ENCODE results near the gene MS4A2. TPM values are rescaled to one million over a fixed set of nuclear protein-coding genes. Genes with fewer than 3 reads are reported as not detected.
"Not testable (repeated sequence)": the region's sequence is repeated elsewhere in the genome, so short reads cannot be mapped to it uniquely, and the experiment has no call there.

Gene MS4A2
- total RNA-seq, 2 experiments from 2014 or later: not detected

DNA sequence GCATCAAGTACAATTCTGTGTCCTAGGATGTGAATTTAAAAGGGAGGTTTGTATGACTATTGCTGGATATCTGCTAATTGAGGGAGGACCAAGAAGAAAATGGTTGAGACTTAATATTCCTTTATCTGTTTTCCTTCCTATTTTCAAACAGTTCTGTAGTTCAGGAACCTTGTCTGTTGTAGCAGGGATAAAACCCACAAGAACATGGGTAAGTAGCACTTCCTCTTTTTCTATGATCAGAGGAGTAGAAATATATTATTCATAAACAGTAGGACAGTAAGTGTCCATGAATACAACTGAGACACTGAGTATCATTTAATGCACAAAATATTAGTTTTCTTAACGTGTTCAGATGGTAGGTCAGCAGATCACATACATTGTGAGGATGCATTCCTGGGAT lies 24.4 kb upstream of the MS4A2 start:
- ChIA-PET CTCF (ENCODE audit: unreplicated experiment) (no interaction called here), POLR2A (no interaction called here)
- intact Hi-C loops (cut with micrococcal nuclease; ENCODE audit: unreplicated experiment): no loop called here
- Histone ChIP-seq H3K9me3 (ENCODE audit: low read length) (no peaks in the 10 kb centered on the region), H3K36me3 (ENCODE audit: insufficient read depth, low read length) (no peaks in the 10 kb centered on the region), H3K27ac (ENCODE audit: low read depth, low read length, poor library complexity, severe bottlenecking) (no peak overlapping the region), H3K4me3 (ENCODE audit: low read depth, low read length, poor library complexity, severe bottlenecking) (no peak overlapping the region), H3K79me2 (ENCODE audit: insufficient read depth, low read depth, low read length) (no peaks in the 10 kb centered on the region), H3K4me1 (ENCODE audit: insufficient read depth, low read length, poor library complexity, severe bottlenecking) (no peaks in the 10 kb centered on the region), H3K9me2 (ENCODE audit: insufficient read depth, low read length) (no peaks in the 10 kb centered on the region), H4K20me1 (ENCODE audit: insufficient read depth, low read length) (no peaks in the 10 kb centered on the region), H3K4me2 (ENCODE audit: low read length) (no peak overlapping the region), H2AFZ (ENCODE audit: low read length) (no peak overlapping the region)
- DNase-seq (ENCODE audit: low spot score): peak; percentile 3
- TF ChIP-seq, protein P1, sequence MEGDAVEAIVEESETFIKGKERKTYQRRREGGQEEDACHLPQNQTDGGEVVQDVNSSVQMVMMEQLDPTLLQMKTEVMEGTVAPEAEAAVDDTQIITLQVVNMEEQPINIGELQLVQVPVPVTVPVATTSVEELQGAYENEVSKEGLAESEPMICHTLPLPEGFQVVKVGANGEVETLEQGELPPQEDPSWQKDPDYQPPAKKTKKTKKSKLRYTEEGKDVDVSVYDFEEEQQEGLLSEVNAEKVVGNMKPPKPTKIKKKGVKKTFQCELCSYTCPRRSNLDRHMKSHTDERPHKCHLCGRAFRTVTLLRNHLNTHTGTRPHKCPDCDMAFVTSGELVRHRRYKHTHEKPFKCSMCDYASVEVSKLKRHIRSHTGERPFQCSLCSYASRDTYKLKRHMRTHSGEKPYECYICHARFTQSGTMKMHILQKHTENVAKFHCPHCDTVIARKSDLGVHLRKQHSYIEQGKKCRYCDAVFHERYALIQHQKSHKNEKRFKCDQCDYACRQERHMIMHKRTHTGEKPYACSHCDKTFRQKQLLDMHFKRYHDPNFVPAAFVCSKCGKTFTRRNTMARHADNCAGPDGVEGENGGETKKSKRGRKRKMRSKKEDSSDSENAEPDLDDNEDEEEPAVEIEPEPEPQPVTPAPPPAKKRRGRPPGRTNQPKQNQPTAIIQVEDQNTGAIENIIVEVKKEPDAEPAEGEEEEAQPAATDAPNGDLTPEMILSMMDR (conservative IDR thresholded peaks at IDR 0.05; ENCODE audit: low read length): no peak
- no peak for TF ChIP-seq EZH2phosphoT487 (IDR thresholded peaks at IDR 0.05; ENCODE audit: borderline replicate concordance, low read depth, low read length)
- BruUV-seq (replicated peaks): no TSS peak

DNA sequence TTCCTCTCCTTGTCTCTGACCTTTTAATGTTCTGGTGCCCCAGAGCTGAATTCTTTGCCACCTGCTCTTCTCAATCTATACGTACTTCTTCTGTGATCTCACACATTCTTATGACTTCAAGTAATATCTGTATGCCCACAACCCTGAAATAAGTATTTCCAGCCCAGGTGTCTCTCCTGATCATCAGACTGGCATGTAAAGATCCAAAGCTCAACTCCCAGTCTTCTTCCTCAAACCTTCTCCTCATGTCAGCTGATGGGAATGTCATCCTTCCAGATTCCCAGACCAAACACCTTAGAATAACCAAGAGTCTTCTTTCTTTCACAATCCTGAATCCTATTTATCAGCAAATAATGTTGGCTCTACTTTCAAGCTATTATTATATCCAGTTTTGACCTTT lies 22.7 kb upstream of the MS4A2 start:
- ChIA-PET CTCF (ENCODE audit: unreplicated experiment) (no interaction called here), POLR2A (interaction anchor here (1.3 kb wide), 1 partner anchor 11 kb away, joined by 3 read pairs; no protein-coding TSS in a partner anchor)
- Histone ChIP-seq H3K79me2 (ENCODE audit: insufficient read depth, low read depth, low read length) (no peaks in the 10 kb centered on the region), H3K4me2 (ENCODE audit: low read length) (no peak overlapping the region), H3K4me3 (ENCODE audit: low read depth, low read length, poor library complexity, severe bottlenecking) (no peak overlapping the region), H3K4me1 (ENCODE audit: insufficient read depth, low read length, poor library complexity, severe bottlenecking) (no peaks in the 10 kb centered on the region), H3K9me2 (ENCODE audit: insufficient read depth, low read length) (no peaks in the 10 kb centered on the region), H3K27ac (ENCODE audit: low read depth, low read length, poor library complexity, severe bottlenecking) (no peak overlapping the region), H3K36me3 (ENCODE audit: insufficient read depth, low read length) (no peaks in the 10 kb centered on the region), H4K20me1 (ENCODE audit: insufficient read depth, low read length) (no peaks in the 10 kb centered on the region), H3K9me3 (ENCODE audit: low read length) (no peaks in the 10 kb centered on the region), H2AFZ (ENCODE audit: low read length) (no peak overlapping the region)
- no TSS peak for BruUV-seq (replicated peaks)
- no peak for DNase-seq (ENCODE audit: low spot score)
- intact Hi-C loops (cut with micrococcal nuclease; ENCODE audit: unreplicated experiment): no loop called here
- TF ChIP-seq, protein P1 (conservative IDR thresholded peaks at IDR 0.05; ENCODE audit: low read length): no peak
- TF ChIP-seq EZH2phosphoT487 (IDR thresholded peaks at IDR 0.05; ENCODE audit: borderline replicate concordance, low read depth, low read length): no peak

- H3K4me3 ChIP-seq (ENCODE audit: low read depth, low read length, poor library complexity, severe bottlenecking): no peak overlapping the region
- TF ChIP-seq, protein P1 (conservative IDR thresholded peaks at IDR 0.05; ENCODE audit: low read length): no peak
- TF ChIP-seq EZH2phosphoT487 (IDR thresholded peaks at IDR 0.05; ENCODE audit: borderline replicate concordance, low read depth, low read length): no peak
- no peaks in the 10 kb centered on the region for H3K79me2 ChIP-seq (ENCODE audit: insufficient read depth, low read depth, low read length)
- no peaks in the 10 kb centered on the region for H3K9me2 ChIP-seq (ENCODE audit: insufficient read depth, low read length)
- BruUV-seq (replicated peaks): no TSS peak
- no peaks in the 10 kb centered on the region for H4K20me1 ChIP-seq (ENCODE audit: insufficient read depth, low read length)
- intact Hi-C loops (cut with micrococcal nuclease; ENCODE audit: unreplicated experiment): no loop called here
- CTCF ChIA-PET (ENCODE audit: unreplicated experiment): no interaction called here
- H3K27ac ChIP-seq (ENCODE audit: low read depth, low read length, poor library complexity, severe bottlenecking): no peak overlapping the region
- no peaks in the 10 kb centered on the region for H3K9me3 ChIP-seq (ENCODE audit: low read length)
- DNase-seq (ENCODE audit: low spot score): no peak
- H3K4me1 ChIP-seq (ENCODE audit: insufficient read depth, low read length, poor library complexity, severe bottlenecking): no peaks in the 10 kb centered on the region
- POLR2A ChIA-PET: no interaction called here
- H3K36me3 ChIP-seq (ENCODE audit: insufficient read depth, low read length): no peaks in the 10 kb centered on the region
- no peak overlapping the region for H2AFZ ChIP-seq (ENCODE audit: low read length)
- no peak overlapping the region for H3K4me2 ChIP-seq (ENCODE audit: low read length)
Measured at GRCh38 chr11:60069450-60069849, 19.0 kb upstream of the MS4A2 start.

GRCh38 chr11:60071644-60072043 lies 16.8 kb upstream of the MS4A2 start:
- H3K79me2 ChIP-seq (ENCODE audit: insufficient read depth, low read depth, low read length); H2AFZ ChIP-seq (ENCODE audit: low read length); H3K4me3 ChIP-seq (ENCODE audit: low read depth, low read length, poor library complexity, severe bottlenecking); H3K4me2 ChIP-seq (ENCODE audit: low read length); BruUV-seq (replicated peaks); H3K9me3 ChIP-seq (ENCODE audit: low read length); intact Hi-C loops (cut with micrococcal nuclease; ENCODE audit: unreplicated experiment); POLR2A ChIA-PET; H3K27ac ChIP-seq (ENCODE audit: low read depth, low read length, poor library complexity, severe bottlenecking); H3K36me3 ChIP-seq (ENCODE audit: insufficient read depth, low read length); H4K20me1 ChIP-seq (ENCODE audit: insufficient read depth, low read length); H3K4me1 ChIP-seq (ENCODE audit: insufficient read depth, low read length, poor library complexity, severe bottlenecking); CTCF ChIA-PET (ENCODE audit: unreplicated experiment); H3K9me2 ChIP-seq (ENCODE audit: insufficient read depth, low read length); DNase-seq (ENCODE audit: low spot score): not testable (repeated sequence)

Measured in OCI-LY7 (cell line).